HG03097 (cell line): Measurements from ENCODE around the gene ABCA13.

Experiments used
- ATAC-seq: cut with Tn5 transposase; IDR thresholded peaks from one replicate; pipeline ENCODE4 v1.9.1; 2021; ENCODE audit not compliant: unreplicated experiment, low FRiP score

The ABCA13 gene

DNA sequence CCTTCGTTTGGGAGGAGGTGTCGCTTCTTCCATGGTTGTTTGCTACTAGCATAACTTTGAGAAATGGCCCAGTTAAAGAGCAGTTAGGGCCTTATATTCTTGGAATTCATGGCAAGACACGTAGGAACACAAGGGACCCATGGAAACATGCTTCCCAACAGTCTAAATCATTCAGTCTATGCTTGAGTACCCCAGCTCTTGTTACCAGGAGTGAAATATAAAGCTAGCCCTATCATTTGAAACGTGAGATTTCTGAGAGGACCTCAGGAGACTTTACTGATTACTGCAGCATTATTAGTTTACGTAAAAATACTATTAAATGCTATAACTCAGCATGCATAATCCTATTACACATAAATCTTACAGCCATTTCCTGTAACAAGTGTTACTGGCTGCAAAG is 424.5 kb downstream of the ABCA13 start:
- ATAC-seq, result no peak

DNA sequence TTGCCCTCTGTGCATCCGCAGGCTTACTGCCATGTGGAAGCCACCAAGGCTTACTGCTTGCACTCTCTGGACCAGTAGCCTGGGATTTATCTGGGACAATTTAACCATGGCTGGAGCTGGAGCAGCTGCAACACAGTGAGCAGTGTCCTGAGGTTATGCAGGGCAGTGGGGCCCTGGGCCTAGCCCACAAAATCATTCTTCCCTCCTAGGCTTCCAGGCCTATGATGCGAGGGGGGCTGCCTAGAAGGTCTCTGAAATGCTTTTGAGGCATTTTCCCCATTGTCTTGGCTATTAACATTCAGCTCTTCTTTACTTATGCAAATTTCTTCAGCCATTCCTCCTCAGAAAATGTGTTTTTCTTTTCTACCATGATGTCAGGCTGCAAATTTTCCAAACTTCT is 439.4 kb downstream of the ABCA13 start:
- ATAC-seq, result no peak

GRCh38 chr7:48611993-48612392 is 440.7 kb downstream of the ABCA13 start:
- no peak for ATAC-seq

DNA sequence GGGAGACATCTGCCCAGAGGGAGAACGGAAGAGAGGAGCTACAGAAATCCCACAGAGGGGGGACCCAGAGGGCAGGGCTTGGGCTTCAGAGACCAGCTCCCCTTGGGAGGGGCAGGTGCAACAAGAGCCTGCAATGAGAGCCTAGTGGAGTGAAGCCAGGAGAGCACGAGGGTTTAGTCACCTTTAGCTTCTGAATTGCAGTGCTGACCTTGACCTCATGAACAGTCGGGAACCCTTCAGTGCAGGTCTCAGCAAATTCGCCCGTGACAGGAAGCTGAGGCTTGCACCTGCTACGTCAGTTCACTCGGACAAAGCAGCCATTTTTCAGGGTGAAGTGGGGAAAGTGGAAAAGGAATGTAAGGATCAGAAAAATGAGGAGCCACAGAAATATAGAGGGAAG is 446.2 kb downstream of the ABCA13 start:
- no peak for ATAC-seq

- no peak for ATAC-seq
Measured at GRCh38 chr7:48617993-48618392, 446.7 kb downstream of the ABCA13 start.

GRCh38 chr7:48621076-48621475 is 449.8 kb downstream of the ABCA13 start:
- ATAC-seq, result no peak

DNA sequence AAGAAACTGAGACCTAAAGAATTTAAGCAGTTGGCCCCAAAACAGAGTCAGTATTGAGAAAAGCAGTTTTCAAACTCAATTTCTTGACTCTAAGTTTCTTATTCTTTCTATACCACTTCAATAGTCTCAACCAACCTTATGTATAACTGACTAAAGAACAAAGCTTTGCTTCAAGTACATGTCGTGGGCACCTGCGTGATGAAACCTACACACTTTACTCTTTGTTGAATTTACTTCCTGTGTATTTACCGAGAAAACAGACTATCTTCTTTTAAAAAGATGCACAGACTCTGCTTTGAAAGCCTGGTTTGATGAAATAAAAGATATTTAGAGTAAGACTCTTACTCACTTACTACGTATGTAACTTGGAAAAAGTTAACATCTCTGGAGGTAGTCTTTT is 455.9 kb downstream of the ABCA13 start:
- ATAC-seq, result no peak

DNA sequence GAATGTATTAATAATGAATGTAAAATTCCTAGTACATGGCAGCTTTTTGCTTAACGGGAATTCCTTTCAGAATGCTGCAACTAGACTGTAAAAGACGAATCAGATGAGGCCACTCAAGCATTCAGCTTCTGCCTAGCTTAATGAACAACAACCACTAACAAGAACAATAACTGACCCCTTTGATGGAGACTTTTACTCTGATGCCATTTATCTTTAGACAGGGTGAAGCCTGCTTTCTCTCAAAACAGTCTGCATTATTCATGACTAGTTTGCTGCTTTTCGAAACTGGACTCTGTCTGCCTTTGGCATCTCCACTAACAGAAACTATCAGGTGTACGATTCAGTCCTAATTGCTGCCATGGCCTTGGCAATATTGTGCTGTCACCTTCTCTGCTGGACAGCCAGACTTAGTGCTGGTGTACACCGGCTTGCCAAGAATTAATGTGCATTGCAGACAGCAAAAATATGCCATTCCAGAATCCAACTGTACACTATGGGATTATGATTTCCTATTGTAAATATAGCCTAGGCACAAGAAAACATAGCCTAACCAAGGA is 457.6 kb downstream of the ABCA13 start:
- no peak for ATAC-seq

GRCh38 chr7:48634116-48634632 is 462.9 kb downstream of the ABCA13 start:
- ATAC-seq, result no peak

- ATAC-seq, result no peak
Measured at GRCh38 chr7:48635796-48636195, 464.5 kb downstream of the ABCA13 start.

- no peak for ATAC-seq
Measured at GRCh38 chr7:48636391-48637015, 465.2 kb downstream of the ABCA13 start.

GRCh38 chr7:48637382-48637781 is 466.1 kb downstream of the ABCA13 start:
- ATAC-seq, result no peak

- ATAC-seq, result no peak
Measured at GRCh38 chr7:48638041-48638440, 466.8 kb downstream of the ABCA13 start.

- ATAC-seq, result no peak
Measured at GRCh38 chr7:48643431-48644013, 472.3 kb downstream of the ABCA13 start.

- ATAC-seq, result no peak
Measured at GRCh38 chr7:48658138-48658537, 486.9 kb downstream of the ABCA13 start.

DNA sequence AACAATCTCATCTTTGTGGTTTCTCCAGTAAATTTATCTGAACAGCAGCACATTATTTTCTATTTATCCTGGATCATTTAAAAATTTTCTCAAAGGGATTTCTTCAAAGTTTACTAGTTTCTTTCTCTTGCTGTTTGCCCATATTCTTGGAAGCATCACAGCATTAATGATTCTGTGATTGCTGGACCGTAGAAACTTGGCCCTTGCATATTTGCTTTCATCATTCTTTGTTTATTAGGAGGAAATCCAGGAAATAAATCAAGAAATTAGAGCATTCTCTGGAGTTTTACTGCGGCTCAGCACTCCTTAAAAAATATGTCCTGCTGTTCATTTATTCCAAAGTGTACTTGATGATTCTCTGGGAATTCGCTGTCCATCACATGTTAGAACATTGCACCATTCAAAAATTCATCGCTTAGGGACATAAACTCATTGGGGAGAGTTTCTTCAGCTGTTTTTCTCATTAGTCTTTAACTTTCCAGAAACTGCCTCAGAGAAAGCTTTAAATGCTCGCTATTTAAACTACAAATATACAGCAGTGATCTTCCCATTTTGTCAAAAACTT is 489.1 kb downstream of the ABCA13 start:
- no peak for ATAC-seq

- ATAC-seq, result no peak
Measured at GRCh38 chr7:48664241-48664640, 493.0 kb downstream of the ABCA13 start.

GRCh38 chr7:48665353-48666135 is 494.3 kb downstream of the ABCA13 start:
- no peak for ATAC-seq

GRCh38 chr7:48667407-48667806 is 496.1 kb downstream of the ABCA13 start:
- no peak for ATAC-seq

GRCh38 chr7:48671656-48672055 is 500.4 kb downstream of the ABCA13 start:
- ATAC-seq, result no peak

DNA sequence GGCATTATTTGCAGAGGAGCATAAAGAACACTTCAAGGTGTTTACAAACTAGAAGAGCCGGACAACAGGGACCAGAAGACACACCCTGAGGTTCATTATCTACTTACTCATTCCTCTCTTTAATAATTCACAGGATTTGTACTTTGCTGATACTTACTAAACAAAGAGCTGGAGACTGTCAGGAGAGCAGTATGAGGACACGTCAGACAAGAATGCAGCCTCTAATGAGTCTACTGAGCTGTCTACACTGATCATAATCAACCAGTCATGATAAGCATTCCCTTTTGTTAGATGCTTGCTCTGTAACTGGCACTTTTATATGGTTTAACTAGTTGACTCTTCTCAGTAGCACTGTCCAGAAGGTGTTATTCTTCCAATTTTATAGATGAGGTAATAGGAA is 509.7 kb downstream of the ABCA13 start:
- ATAC-seq, result no peak
